Thoracic aorta (tissue), 2 donors: ENCODE results near the gene COX7A2L. TPM values are rescaled to one million over a fixed set of nuclear protein-coding genes. Genes with fewer than 3 reads are reported as not detected.
"Not testable (repeated sequence)": the region's sequence is repeated elsewhere in the genome, so short reads cannot be mapped to it uniquely, and the experiment has no call there.

ENCODE experiments used
- ATAC-seq: fragments of 150-250 bp; one replicate; pipeline ENCODE4 v1.8.0; 2017; ENCODE audit warnings: low read depth; ENCODE audit not compliant: insufficient number of reproducible peaks, low FRiP score
- DNase-seq: peaks from one replicate; pipeline ENCODE4 v3.0.0-alpha.2; 2020; ENCODE audit warnings: low spot score
- H3K27ac ChIP-seq, 2 donors: fragments of 200-600 bp; sonication (generic); 1 replicate in 1 of 2; 2 replicates in 1 of 2; pipeline ENCODE4 v1.5.1; 2016; ENCODE audit warnings: mild to moderate bottlenecking in 2 of 2, moderate library complexity in 2 of 2
- H3K27me3 ChIP-seq: fragments of 200-600 bp; sonication (generic); replicated peaks from 2 replicates; pipeline ENCODE4 v1.6.0; 2016; ENCODE audit warnings: mild to moderate bottlenecking; ENCODE audit not compliant: insufficient read depth
- H3K36me3 ChIP-seq: fragments of 200-600 bp; sonication (generic); one replicate; pipeline ENCODE4 v1.5.1; 2016
- H3K4me1 ChIP-seq, 2 donors: fragments of 200-600 bp; sonication (generic); 1 replicate in 1 of 2; 2 replicates in 1 of 2; pipeline versions ENCODE4 v1.5.1 to v1.6.0; 2016; ENCODE audit warnings: low read depth in 2 of 2, mild to moderate bottlenecking in 1 of 2; ENCODE audit not compliant: control insufficient read depth in 1 of 2
- H3K4me3 ChIP-seq: fragments of 200-600 bp; sonication (generic); 2 replicates; pipeline ENCODE4 v1.5.1; 2016; ENCODE audit warnings: mild to moderate bottlenecking
- H3K9me3 ChIP-seq: fragments of 200-600 bp; sonication (generic); 2 replicates; pipeline ENCODE4 v1.5.1; 2016
- CTCF ChIP-seq: fragments of 200-600 bp; sonication (generic); IDR thresholded peaks from one replicate; pipeline ENCODE4 v1.5.1; 2019; ENCODE audit warnings: antibody characterized with exemption
- total RNA-seq, 2 donors: library from RNA; depleted of rRNA; stranded (reverse); fragments of >200 nt; gene quantifications; one replicate each; pipeline versions ENCODE4 v1.1.0 to v1.2.3, GENCODE V29; 2016

Gene COX7A2L
- total RNA-seq, 2 donors from 2014 or later = 107 to 114 TPM

GRCh38 chr2:42382144-42382543, 21.1 kb upstream of the COX7A2L start:
- Histone ChIP-seq H3K9me3 (no peaks in the 10 kb centered on the region), H3K27me3 (no peaks in the 10 kb centered on the region), H3K4me3 (no peak overlapping the region), H3K36me3 (no peaks in the 10 kb centered on the region), H3K4me1 (no peaks in the 10 kb centered on the region), H3K27ac (no peak overlapping the region)
- ATAC-seq (no peak), DNase-seq (no peak)
- TF ChIP-seq CTCF = no peak

- H3K27me3 ChIP-seq, H3K4me3 ChIP-seq, DNase-seq, ATAC-seq, H3K4me1 ChIP-seq, H3K27ac ChIP-seq, H3K9me3 ChIP-seq, H3K36me3 ChIP-seq: not testable (repeated sequence)
Observed at GRCh38 chr2:42380026-42380425, 19.0 kb upstream of the COX7A2L start.

GRCh38 chr2:42378415-42378814, 17.4 kb upstream of the COX7A2L start:
- TF ChIP-seq CTCF = no peak
- DNase-seq (no peak), ATAC-seq (no peak)
- Histone ChIP-seq H3K27me3 (no peaks in the 10 kb centered on the region), H3K36me3 (no peaks in the 10 kb centered on the region), H3K4me3 (no peak overlapping the region), H3K27ac (no peak overlapping the region), H3K4me1 (no peaks in the 10 kb centered on the region), H3K9me3 (no peaks in the 10 kb centered on the region)

- Histone ChIP-seq H3K27me3 (no peaks in the 10 kb centered on the region), H3K4me3 (no peak overlapping the region), H3K4me1 (no peaks in the 10 kb centered on the region), H3K27ac (no peak overlapping the region), H3K9me3 (no peaks in the 10 kb centered on the region), H3K36me3 (no peaks in the 10 kb centered on the region)
- DNase-seq (no peak), ATAC-seq (no peak)
- TF ChIP-seq CTCF = no peak
Observed at GRCh38 chr2:42376758-42377157, 15.7 kb upstream of the COX7A2L start.

GRCh38 chr2:42372474-42373200, 11.6 kb upstream of the COX7A2L start:
- ATAC-seq (no peak), DNase-seq (no peak)
- no peak for TF ChIP-seq CTCF
- Histone ChIP-seq H3K9me3 (no peaks in the 10 kb centered on the region), H3K27me3 (no peaks in the 10 kb centered on the region), H3K4me1 (no peaks in the 10 kb centered on the region), H3K4me3 (no peak overlapping the region), H3K36me3 (no peaks in the 10 kb centered on the region), H3K27ac (no peak overlapping the region)
